ENCODE data around the gene COL13A1. TPM values are rescaled to one million over a fixed set of nuclear protein-coding genes. Genes with fewer than 3 reads are reported as not detected.

COL13A1 gene
- total RNA-seq, 4 donors from 2014 or later: 1.2 to 6.8 (median 3.9) TPM

- no peak overlapping the region for H3K4me3 ChIP-seq
- H3K27ac ChIP-seq: no peak overlapping the region
- H3K27me3 ChIP-seq: peaks cover 5% of the 10 kb centered on the region
- TF ChIP-seq POLR2AphosphoS5 (IDR thresholded peaks at IDR 0.05): no peak
- TF ChIP-seq, protein P1, sequence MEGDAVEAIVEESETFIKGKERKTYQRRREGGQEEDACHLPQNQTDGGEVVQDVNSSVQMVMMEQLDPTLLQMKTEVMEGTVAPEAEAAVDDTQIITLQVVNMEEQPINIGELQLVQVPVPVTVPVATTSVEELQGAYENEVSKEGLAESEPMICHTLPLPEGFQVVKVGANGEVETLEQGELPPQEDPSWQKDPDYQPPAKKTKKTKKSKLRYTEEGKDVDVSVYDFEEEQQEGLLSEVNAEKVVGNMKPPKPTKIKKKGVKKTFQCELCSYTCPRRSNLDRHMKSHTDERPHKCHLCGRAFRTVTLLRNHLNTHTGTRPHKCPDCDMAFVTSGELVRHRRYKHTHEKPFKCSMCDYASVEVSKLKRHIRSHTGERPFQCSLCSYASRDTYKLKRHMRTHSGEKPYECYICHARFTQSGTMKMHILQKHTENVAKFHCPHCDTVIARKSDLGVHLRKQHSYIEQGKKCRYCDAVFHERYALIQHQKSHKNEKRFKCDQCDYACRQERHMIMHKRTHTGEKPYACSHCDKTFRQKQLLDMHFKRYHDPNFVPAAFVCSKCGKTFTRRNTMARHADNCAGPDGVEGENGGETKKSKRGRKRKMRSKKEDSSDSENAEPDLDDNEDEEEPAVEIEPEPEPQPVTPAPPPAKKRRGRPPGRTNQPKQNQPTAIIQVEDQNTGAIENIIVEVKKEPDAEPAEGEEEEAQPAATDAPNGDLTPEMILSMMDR (IDR thresholded peaks at IDR 0.05): no peak
- no peak for TF ChIP-seq EP300 (IDR thresholded peaks at IDR 0.05)
- no peak for TF ChIP-seq POLR2A (IDR thresholded peaks at IDR 0.05)
- ATAC-seq: no peak
- 30 to 50% methylated on average over 2 of the region's 6 CpGs for WGBS, 2 donors (ENCODE audit: low coverage in 1 of 2)
- peaks cover 0 to 36% (median 19%) of the 10 kb centered on the region in 3 donors for H3K4me1 ChIP-seq
- H3K36me3 ChIP-seq: no peaks in the 10 kb centered on the region
- H3K9me3 ChIP-seq: no peaks in the 10 kb centered on the region
Measured at GRCh38 chr10:69916118-69916517, 114.4 kb downstream of the COL13A1 start.

DNA sequence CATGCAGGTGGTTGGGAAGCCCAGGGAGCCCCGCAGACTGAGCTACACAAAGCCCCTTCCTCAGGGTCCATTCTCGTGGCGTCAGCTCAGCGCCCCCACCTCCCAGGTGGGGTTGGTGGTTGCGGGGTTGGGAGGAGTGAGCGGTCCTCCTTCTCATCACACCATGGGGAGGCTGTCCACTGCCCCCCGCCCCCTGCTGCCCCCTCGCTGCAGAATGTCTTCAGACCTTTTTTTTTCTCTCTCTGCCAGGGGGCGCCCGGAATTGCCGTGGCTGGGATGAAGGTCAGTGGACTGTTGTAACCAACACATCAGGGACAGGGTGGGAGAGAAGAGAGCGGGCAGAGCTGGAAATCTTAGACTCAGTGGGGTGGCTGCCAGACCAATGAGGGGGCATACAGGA is 116.3 kb downstream of the COL13A1 start:
- H3K36me3 ChIP-seq: no peaks in the 10 kb centered on the region
- H3K9me3 ChIP-seq: no peaks in the 10 kb centered on the region
- WGBS, 2 donors (ENCODE audit: low coverage in 1 of 2): 70% methylated on average over 2 of the region's 12 CpGs; no CpG with 5 or more reads in 1 of the 2 donors
- no peak for ATAC-seq
- no peak overlapping the region for H3K27ac ChIP-seq
- peaks cover 5% of the 10 kb centered on the region for H3K27me3 ChIP-seq
- H3K4me3 ChIP-seq: no peak overlapping the region
- no peak for TF ChIP-seq POLR2A (IDR thresholded peaks at IDR 0.05)
- TF ChIP-seq POLR2AphosphoS5 (IDR thresholded peaks at IDR 0.05): no peak
- TF ChIP-seq, protein P1 (IDR thresholded peaks at IDR 0.05): no peak
- no peak for TF ChIP-seq EP300 (IDR thresholded peaks at IDR 0.05)
- H3K4me1 ChIP-seq: peaks cover 0 to 17% (median 2%) of the 10 kb centered on the region in 3 donors

GRCh38 chr10:69919250-69919649 is 117.5 kb downstream of the COL13A1 start:
- ATAC-seq: no peak
- TF ChIP-seq, protein P1 (IDR thresholded peaks at IDR 0.05): no peak
- TF ChIP-seq EP300 (IDR thresholded peaks at IDR 0.05): no peak
- no peak for TF ChIP-seq POLR2A (IDR thresholded peaks at IDR 0.05)
- TF ChIP-seq POLR2AphosphoS5 (IDR thresholded peaks at IDR 0.05): no peak
- Histone ChIP-seq H3K4me3 (no peak overlapping the region), H3K4me1 (peaks cover 0 to 7% (median 0%) of the 10 kb centered on the region in 3 donors), H3K36me3 (no peaks in the 10 kb centered on the region), H3K9me3 (no peaks in the 10 kb centered on the region), H3K27ac (no peak overlapping the region), H3K27me3 (peaks cover 5% of the 10 kb centered on the region)
- 0 to 8% methylated on average over 1 of the region's 1 CpG for WGBS, 2 donors (ENCODE audit: low coverage in 1 of 2)

GRCh38 chr10:69925111-69925510 is 123.4 kb downstream of the COL13A1 start:
- no peak for TF ChIP-seq POLR2AphosphoS5 (IDR thresholded peaks at IDR 0.05)
- no peak for TF ChIP-seq POLR2A (IDR thresholded peaks at IDR 0.05)
- TF ChIP-seq, protein P1 (IDR thresholded peaks at IDR 0.05): no peak
- TF ChIP-seq EP300 (IDR thresholded peaks at IDR 0.05): no peak
- H3K27ac ChIP-seq: no peak overlapping the region
- peaks cover 0 to 2% of the 10 kb centered on the region in 2 donors for H3K36me3 ChIP-seq
- no peak for ATAC-seq
- H3K4me1 ChIP-seq: no peaks in the 10 kb centered on the region
- H3K9me3 ChIP-seq: peaks cover 0 to 7% (median 0%) of the 10 kb centered on the region in 3 donors
- WGBS, 2 donors (ENCODE audit: low coverage in 1 of 2): 55 to 80% methylated on average over 3 to 4 of the region's 5 CpGs
- no peak overlapping the region for H3K4me3 ChIP-seq
- no peaks in the 10 kb centered on the region for H3K27me3 ChIP-seq

DNA sequence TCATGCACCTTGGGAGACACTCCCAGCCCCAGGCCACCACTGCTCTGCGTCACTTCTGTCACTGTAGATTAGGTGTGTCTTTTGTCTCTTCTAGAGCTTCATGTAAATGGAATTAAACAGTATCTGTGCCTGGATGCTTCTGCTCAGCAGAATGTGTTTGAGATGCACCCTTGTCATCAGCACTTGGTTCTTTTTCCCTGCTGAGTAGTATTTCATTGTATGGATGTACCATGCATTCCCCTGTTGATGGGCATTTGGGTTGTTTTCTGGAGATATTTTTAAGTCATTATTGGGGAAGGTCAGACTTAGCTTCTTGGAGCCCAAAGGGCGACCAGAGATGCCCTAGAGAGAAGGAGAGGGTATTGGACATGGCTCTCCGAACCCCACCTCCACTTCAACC is 126.6 kb downstream of the COL13A1 start:
- Histone ChIP-seq H3K27me3 (no peaks in the 10 kb centered on the region), H3K27ac (no peak overlapping the region), H3K4me1 (no peaks in the 10 kb centered on the region), H3K4me3 (no peak overlapping the region), H3K9me3 (peaks cover 0 to 7% (median 0%) of the 10 kb centered on the region in 3 donors), H3K36me3 (peaks cover 0 to 7% of the 10 kb centered on the region in 2 donors)
- no peak for ATAC-seq
- no peak for TF ChIP-seq POLR2A (IDR thresholded peaks at IDR 0.05)
- no peak for TF ChIP-seq EP300 (IDR thresholded peaks at IDR 0.05)
- TF ChIP-seq POLR2AphosphoS5 (IDR thresholded peaks at IDR 0.05): no peak
- TF ChIP-seq, protein P1 (IDR thresholded peaks at IDR 0.05): no peak
- WGBS, 2 donors (ENCODE audit: low coverage in 1 of 2): 79 to 90% methylated on average over 3 of the region's 3 CpGs
